Measurements from ENCODE around the gene GPR27. TPM values are rescaled to one million over a fixed set of nuclear protein-coding genes. Genes with fewer than 3 reads are reported as not detected.

GPR27 gene
- total RNA-seq, 1 experiment from 2014 or later, result 15.5 TPM

DNA sequence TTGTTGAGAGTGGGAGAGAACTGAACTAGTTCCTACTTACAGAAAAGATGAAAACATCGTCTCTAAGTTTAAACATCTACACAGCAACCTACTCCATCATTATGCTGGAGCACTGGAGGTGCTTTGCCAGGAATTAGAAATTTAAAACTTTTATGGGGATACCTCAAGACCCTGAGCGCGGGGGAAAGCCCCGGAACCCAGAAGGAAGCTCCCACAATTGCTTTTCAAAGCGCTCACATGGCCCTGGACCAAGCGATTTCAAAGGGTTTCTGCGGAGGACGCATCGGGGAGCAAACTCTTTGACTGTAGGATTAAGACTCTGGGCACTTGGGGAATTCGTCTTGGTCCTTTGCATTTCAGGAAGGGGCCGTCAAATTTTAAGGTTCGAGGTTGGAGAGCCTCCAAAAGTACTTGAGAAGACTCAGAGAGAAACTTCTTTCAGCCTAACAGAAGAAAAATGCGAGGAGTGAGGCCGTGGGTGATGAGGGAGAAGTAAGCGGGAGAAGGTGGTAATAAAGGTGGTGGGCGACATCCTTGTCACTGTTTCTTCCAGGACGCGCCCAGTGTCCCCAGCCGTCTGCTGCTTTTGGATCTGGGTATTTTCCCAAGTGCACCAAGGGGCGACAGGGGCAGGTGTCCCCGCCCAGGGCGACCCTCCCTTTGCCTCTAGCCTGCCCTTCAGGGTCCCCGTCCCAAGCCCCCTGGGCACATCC lies 30.7 kb downstream of the GPR27 start:
- Histone ChIP-seq H3K23ac (ENCODE audit: insufficient read length, low read depth, low read length) (no peak overlapping the region), H3K27ac (ENCODE audit: insufficient read length, low read depth, low read length) (no peak overlapping the region), H2BK5ac (ENCODE audit: insufficient read length, low read length) (no peak overlapping the region), H2AK5ac (ENCODE audit: insufficient read length, low read length) (no peak overlapping the region), H3K23me2 (ENCODE audit: insufficient read length, low read depth, low read length, poor library complexity, severe bottlenecking) (no peaks in the 10 kb centered on the region), H4K91ac (ENCODE audit: insufficient read length, low read depth, low read length) (no peak overlapping the region), H4K5ac (ENCODE audit: insufficient read length, low read depth, low read length) (no peak overlapping the region), H3K79me2 (ENCODE audit: insufficient read depth, low read length) (no peaks in the 10 kb centered on the region), H3K9ac (ENCODE audit: extremely low read depth, insufficient read length, low read length) (no peak overlapping the region), H2BK15ac (ENCODE audit: low read depth, low read length) (no peak overlapping the region), H2AFZ (ENCODE audit: low read length) (no peak overlapping the region), H2BK20ac (ENCODE audit: low read depth, low read length, poor library complexity, severe bottlenecking) (no peak overlapping the region), H2BK120ac (ENCODE audit: low read depth, low read length, poor library complexity, severe bottlenecking) (no peak overlapping the region), H3K4me1 (ENCODE audit: insufficient read depth, low read length) (peaks cover 4% of the 10 kb centered on the region; the same call in 1 of the 2 replicates), H3K56ac (ENCODE audit: insufficient read length, low read depth, low read length) (no peak overlapping the region), H3T11ph (ENCODE audit: low read length) (no peak overlapping the region), H3K9me3 (ENCODE audit: control insufficient read depth, low read depth, low read length) (no peaks in the 10 kb centered on the region), H4K20me1 (ENCODE audit: control insufficient read depth, insufficient read depth, insufficient read length) (no peaks in the 10 kb centered on the region), H3K14ac (ENCODE audit: insufficient read depth, low read length) (no peak overlapping the region), H3K4ac (ENCODE audit: low read depth, low read length) (no peak overlapping the region), H4K8ac (replicated peaks; ENCODE audit: insufficient read length, low read depth, low read length) (no peak overlapping the region), H2BK12ac (ENCODE audit: insufficient read length, low read depth, low read length) (no peak overlapping the region), H3K79me1 (ENCODE audit: insufficient read depth, low read depth, low read length, poor library complexity, severe bottlenecking) (no peaks in the 10 kb centered on the region), H3K27me3 (ENCODE audit: insufficient read depth, low read length) (peaks cover 23% of the 10 kb centered on the region), H3K4me2 (ENCODE audit: insufficient read depth, insufficient read length, low read length) (peak overlapping the region; percentile 56), H3K18ac (ENCODE audit: insufficient read length, low read depth, low read length) (no peak overlapping the region)
- H3K27me3 Mint-ChIP-seq (ENCODE audit: low read depth), result peaks cover 63% of the 10 kb centered on the region
- no peak overlapping the region for H3K27ac Mint-ChIP-seq
- H3K4me1 Mint-ChIP-seq, result peaks cover 36 to 43% of the 10 kb centered on the region in 2 experiments
- no CpG with 5 or more reads among the region's 23 CpGs for WGBS (ENCODE audit: extremely low coverage, insufficient read length, low lambda C conversion rate)
- H3K4me3 Mint-ChIP-seq, result peak overlapping the region; percentile 56 to 84
- no peaks in the 10 kb centered on the region; a peak in 1 of 5 replicates for H3K9me3 Mint-ChIP-seq
- H3K36me3 Mint-ChIP-seq (ENCODE audit: insufficient read depth in 1 of 3, low read depth in 3 of 3), result no peaks in the 10 kb centered on the region
- no peak for DNase-seq
- TF ChIP-seq, protein P1, sequence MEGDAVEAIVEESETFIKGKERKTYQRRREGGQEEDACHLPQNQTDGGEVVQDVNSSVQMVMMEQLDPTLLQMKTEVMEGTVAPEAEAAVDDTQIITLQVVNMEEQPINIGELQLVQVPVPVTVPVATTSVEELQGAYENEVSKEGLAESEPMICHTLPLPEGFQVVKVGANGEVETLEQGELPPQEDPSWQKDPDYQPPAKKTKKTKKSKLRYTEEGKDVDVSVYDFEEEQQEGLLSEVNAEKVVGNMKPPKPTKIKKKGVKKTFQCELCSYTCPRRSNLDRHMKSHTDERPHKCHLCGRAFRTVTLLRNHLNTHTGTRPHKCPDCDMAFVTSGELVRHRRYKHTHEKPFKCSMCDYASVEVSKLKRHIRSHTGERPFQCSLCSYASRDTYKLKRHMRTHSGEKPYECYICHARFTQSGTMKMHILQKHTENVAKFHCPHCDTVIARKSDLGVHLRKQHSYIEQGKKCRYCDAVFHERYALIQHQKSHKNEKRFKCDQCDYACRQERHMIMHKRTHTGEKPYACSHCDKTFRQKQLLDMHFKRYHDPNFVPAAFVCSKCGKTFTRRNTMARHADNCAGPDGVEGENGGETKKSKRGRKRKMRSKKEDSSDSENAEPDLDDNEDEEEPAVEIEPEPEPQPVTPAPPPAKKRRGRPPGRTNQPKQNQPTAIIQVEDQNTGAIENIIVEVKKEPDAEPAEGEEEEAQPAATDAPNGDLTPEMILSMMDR (conservative IDR thresholded peaks at IDR 0.05), result no peak

All from H9 (cell line).